VCaP (cell line): ENCODE data around the gene KIF18A.

ENCODE experiments used
- H3K27ac ChIP-seq: fragments of 450-650 bp; 2 replicates; pipeline ENCODE4 v1.5.1; 2017
- CTCF ChIP-seq: fragments of 450-650 bp; conservative IDR thresholded peaks from 2 replicates; pipeline ENCODE4 v1.5.1; 2017; ENCODE audit warnings: mild to moderate bottlenecking, moderate library complexity

KIF18A gene

GRCh38 chr11:28114731-28115130 is 6.8 kb upstream of the KIF18A start:
- TF ChIP-seq CTCF: no peak
- H3K27ac ChIP-seq: no peak overlapping the region

GRCh38 chr11:28114116-28114515 is 6.2 kb upstream of the KIF18A start:
- no peak overlapping the region for H3K27ac ChIP-seq
- no peak for TF ChIP-seq CTCF

- H3K27ac ChIP-seq: peak overlapping the region; percentile 85
- TF ChIP-seq CTCF: no peak
Measured at GRCh38 chr11:28110821-28111200, 2.9 kb upstream of the KIF18A start.

- TF ChIP-seq CTCF: no peak
- H3K27ac ChIP-seq: peak overlapping the region; percentile 85
Measured at GRCh38 chr11:28110108-28110820, 2.3 kb upstream of the KIF18A start.

GRCh38 chr11:28108958-28109357 is 1.0 kb upstream of the KIF18A start:
- TF ChIP-seq CTCF: no peak
- peak overlapping the region; percentile 85 for H3K27ac ChIP-seq

- no peak for TF ChIP-seq CTCF
- H3K27ac ChIP-seq: peak overlapping the region; percentile 85
Measured at GRCh38 chr11:28107191-28107749, 686 bp downstream of the KIF18A start.

- H3K27ac ChIP-seq: peak overlapping the region; percentile 85
- no peak for TF ChIP-seq CTCF
Measured at GRCh38 chr11:28106353-28107043, 1.5 kb downstream of the KIF18A start.
